Memory B cell (primary cell): ENCODE results near the gene RAET1L.
"Not testable (repeated sequence)": the region's sequence is repeated elsewhere in the genome, so short reads cannot be mapped to it uniquely, and the experiment has no call there.

Source experiments
- ATAC-seq: fragments of 150-1000 bp; cut with Tn5 transposase; 2 replicates; pipeline ENCODE4 v1.10.0; 2021; ENCODE audit warnings: low read depth, mild to moderate bottlenecking, moderate library complexity
- DNase-seq, 2 donors: peaks; one replicate each; pipeline ENCODE4 v3.0.0; 2022; ENCODE audit warnings: low spot score in 2 of 2
- H3K27ac Mint-ChIP-seq: one replicate; pipeline ENCODE4 v1.8.0; 2022; ENCODE audit warnings: mild to moderate bottlenecking, moderate library complexity, mixed read lengths
- H3K27me3 Mint-ChIP-seq: one replicate; pipeline ENCODE4 v1.8.0; 2022; ENCODE audit warnings: mixed read lengths
- H3K36me3 Mint-ChIP-seq: one replicate; pipeline ENCODE4 v1.8.0; 2022; ENCODE audit warnings: mild to moderate bottlenecking, mixed read lengths
- H3K4me1 Mint-ChIP-seq: one replicate; pipeline ENCODE4 v1.8.0; 2022; ENCODE audit warnings: mixed read lengths
- H3K4me3 Mint-ChIP-seq: one replicate; pipeline ENCODE4 v1.8.0; 2022; ENCODE audit warnings: mild to moderate bottlenecking, moderate library complexity, mixed read lengths
- H3K9me3 Mint-ChIP-seq: one replicate; pipeline ENCODE4 v1.8.0; 2022; ENCODE audit warnings: mixed read lengths

RAET1L gene

GRCh38 chr6:150003599-150003998, 21.7 kb downstream of the RAET1L start:
- not testable (repeated sequence) for H3K36me3 Mint-ChIP-seq, DNase-seq, H3K4me3 Mint-ChIP-seq, H3K27me3 Mint-ChIP-seq, H3K9me3 Mint-ChIP-seq, ATAC-seq
- Mint-ChIP-seq H3K27ac (peak overlapping the region; percentile 99), H3K4me1 (peaks cover 29% of the 10 kb centered on the region)

- Mint-ChIP-seq H3K4me1 (peaks cover 29% of the 10 kb centered on the region), H3K4me3 (no peak overlapping the region), H3K36me3 (peaks cover 7% of the 10 kb centered on the region), H3K27ac (peak overlapping the region; percentile 35), H3K9me3 (peaks cover 3% of the 10 kb centered on the region), H3K27me3 (peaks cover 5% of the 10 kb centered on the region)
- DNase-seq (no peak), ATAC-seq (no peak)
Observed at GRCh38 chr6:150002710-150003109, 22.6 kb downstream of the RAET1L start.

- Mint-ChIP-seq H3K9me3 (peaks cover 3% of the 10 kb centered on the region), H3K27me3 (peaks cover 5% of the 10 kb centered on the region), H3K27ac (peak overlapping the region; percentile 35), H3K4me1 (peaks cover 26% of the 10 kb centered on the region), H3K4me3 (no peak overlapping the region), H3K36me3 (peaks cover 7% of the 10 kb centered on the region)
- DNase-seq = no peak
- no peak for ATAC-seq
Observed at GRCh38 chr6:150001295-150002008, 23.9 kb downstream of the RAET1L start.

GRCh38 chr6:149999636-150000035, 25.7 kb downstream of the RAET1L start:
- no peak for DNase-seq
- peaks cover 7% of the 10 kb centered on the region for H3K36me3 Mint-ChIP-seq
- H3K4me1 Mint-ChIP-seq = peaks cover 22% of the 10 kb centered on the region
- no peak for ATAC-seq
- H3K27me3 Mint-ChIP-seq = peaks cover 11% of the 10 kb centered on the region
- no peak overlapping the region for H3K4me3 Mint-ChIP-seq
- peaks cover 3% of the 10 kb centered on the region for H3K9me3 Mint-ChIP-seq
- H3K27ac Mint-ChIP-seq = no peak overlapping the region

- DNase-seq (no peak), ATAC-seq (no peak)
- H3K36me3 Mint-ChIP-seq = peaks cover 4% of the 10 kb centered on the region
- H3K4me1 Mint-ChIP-seq = peaks cover 12% of the 10 kb centered on the region
- peaks cover 25% of the 10 kb centered on the region for H3K27me3 Mint-ChIP-seq
- H3K9me3 Mint-ChIP-seq = no peaks in the 10 kb centered on the region
- H3K4me3 Mint-ChIP-seq = no peak overlapping the region
- no peak overlapping the region for H3K27ac Mint-ChIP-seq
Observed at GRCh38 chr6:149995971-149996370, 29.4 kb downstream of the RAET1L start.

GRCh38 chr6:149995235-149995750, 30.0 kb downstream of the RAET1L start:
- Mint-ChIP-seq H3K27me3 (peaks cover 28% of the 10 kb centered on the region), H3K27ac (no peak overlapping the region), H3K36me3 (peaks cover 4% of the 10 kb centered on the region), H3K9me3 (no peaks in the 10 kb centered on the region), H3K4me3 (no peak overlapping the region), H3K4me1 (peaks cover 13% of the 10 kb centered on the region)
- ATAC-seq (no peak), DNase-seq (no peak)

GRCh38 chr6:149991838-149992237, 33.5 kb downstream of the RAET1L start:
- Mint-ChIP-seq H3K27ac (no peak overlapping the region), H3K27me3 (peaks cover 43% of the 10 kb centered on the region), H3K36me3 (peaks cover 5% of the 10 kb centered on the region), H3K4me3 (peak overlapping the region; percentile 92), H3K4me1 (peaks cover 25% of the 10 kb centered on the region), H3K9me3 (peaks cover 5% of the 10 kb centered on the region)
- ATAC-seq (no peak), DNase-seq (no peak)

GRCh38 chr6:149991472-149991795, 33.9 kb downstream of the RAET1L start:
- peak; percentile 76 for ATAC-seq
- Mint-ChIP-seq H3K27me3 (peaks cover 46% of the 10 kb centered on the region), H3K4me1 (peaks cover 25% of the 10 kb centered on the region), H3K4me3 (peak overlapping the region; percentile 92), H3K27ac (peak overlapping the region; percentile 86)
- not testable (repeated sequence) for H3K36me3 Mint-ChIP-seq, DNase-seq, H3K9me3 Mint-ChIP-seq

- peak overlapping the region; percentile 92 for H3K4me3 Mint-ChIP-seq
- peaks cover 51% of the 10 kb centered on the region for H3K27me3 Mint-ChIP-seq
- ATAC-seq (peak; percentile 66), DNase-seq (peak; percentile 47 to 50)
- H3K36me3 Mint-ChIP-seq = peaks cover 5% of the 10 kb centered on the region
- H3K27ac Mint-ChIP-seq = peak overlapping the region; percentile 86
- peaks cover 25% of the 10 kb centered on the region for H3K4me1 Mint-ChIP-seq
- H3K9me3 Mint-ChIP-seq = peaks cover 5% of the 10 kb centered on the region
Observed at GRCh38 chr6:149990661-149991471, 34.5 kb downstream of the RAET1L start.

GRCh38 chr6:149990212-149990660, 35.1 kb downstream of the RAET1L start:
- H3K27me3 Mint-ChIP-seq = peaks cover 51% of the 10 kb centered on the region
- peaks cover 5% of the 10 kb centered on the region for H3K9me3 Mint-ChIP-seq
- ATAC-seq (no peak), DNase-seq (no peak)
- peak overlapping the region; percentile 86 for H3K27ac Mint-ChIP-seq
- H3K4me3 Mint-ChIP-seq = peak overlapping the region; percentile 92
- H3K36me3 Mint-ChIP-seq = peaks cover 5% of the 10 kb centered on the region
- peaks cover 25% of the 10 kb centered on the region for H3K4me1 Mint-ChIP-seq

- Mint-ChIP-seq H3K9me3 (peaks cover 5% of the 10 kb centered on the region), H3K4me3 (peak overlapping the region; percentile 8)
- DNase-seq = no peak
Observed at GRCh38 chr6:149988550-149989346, 36.6 kb downstream of the RAET1L start.

GRCh38 chr6:149987602-149988107, 37.7 kb downstream of the RAET1L start:
- Mint-ChIP-seq H3K9me3 (peaks cover 5% of the 10 kb centered on the region), H3K4me1 (peaks cover 25% of the 10 kb centered on the region), H3K27me3 (peaks cover 56% of the 10 kb centered on the region), H3K36me3 (peaks cover 5% of the 10 kb centered on the region), H3K4me3 (no peak overlapping the region), H3K27ac (no peak overlapping the region)
- ATAC-seq = no peak
- no peak for DNase-seq

More at GRCh38 chr6:149988550-149989346, 36.6 kb downstream of the RAET1L start:
- no peak for ATAC-seq
- peaks cover 5% of the 10 kb centered on the region for H3K36me3 Mint-ChIP-seq
- H3K27ac Mint-ChIP-seq = peak overlapping the region; percentile 15
- H3K4me1 Mint-ChIP-seq = peaks cover 25% of the 10 kb centered on the region
- H3K27me3 Mint-ChIP-seq = peaks cover 53% of the 10 kb centered on the region

GRCh38 chr6:149985481-149985937, 39.8 kb downstream of the RAET1L start:
- Mint-ChIP-seq H3K36me3 (peaks cover 5% of the 10 kb centered on the region), H3K27me3 (peaks cover 57% of the 10 kb centered on the region), H3K4me3 (no peak overlapping the region), H3K27ac (no peak overlapping the region), H3K4me1 (peaks cover 14% of the 10 kb centered on the region), H3K9me3 (peaks cover 5% of the 10 kb centered on the region)
- no peak for ATAC-seq
- no peak for DNase-seq
